NCI-H510A treated with DMSO at 0.1 percent for 48 hours (cell line): ENCODE data around the gene NTNG1.
A peak's percentile ranks its signal among the peaks of the same experiment; 100 is the strongest.

Source experiments
- DNase-seq: peaks from one replicate; lab custom pipeline; 2025; lab: John Stamatoyannopoulos, UW

NTNG1 gene

DNA sequence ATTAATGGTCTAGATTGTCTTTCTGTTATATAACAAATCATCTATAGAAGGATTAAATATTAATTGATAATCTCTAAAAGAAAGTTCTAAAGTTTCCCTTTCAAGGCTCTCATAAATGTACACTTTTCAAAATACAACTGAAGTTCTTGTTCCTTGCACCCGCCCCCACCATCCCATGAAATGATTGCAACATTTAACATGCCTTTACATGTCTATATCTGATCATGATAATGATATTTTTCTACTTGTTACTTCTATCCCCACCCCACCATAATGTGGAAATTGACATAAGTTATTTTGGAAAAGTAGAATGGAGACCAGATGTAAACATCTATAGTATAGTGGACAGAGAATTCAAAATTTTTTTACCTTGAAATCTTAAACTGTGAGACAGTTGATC lies 186.6 kb downstream of the NTNG1 start:
- no peak for DNase-seq

DNA sequence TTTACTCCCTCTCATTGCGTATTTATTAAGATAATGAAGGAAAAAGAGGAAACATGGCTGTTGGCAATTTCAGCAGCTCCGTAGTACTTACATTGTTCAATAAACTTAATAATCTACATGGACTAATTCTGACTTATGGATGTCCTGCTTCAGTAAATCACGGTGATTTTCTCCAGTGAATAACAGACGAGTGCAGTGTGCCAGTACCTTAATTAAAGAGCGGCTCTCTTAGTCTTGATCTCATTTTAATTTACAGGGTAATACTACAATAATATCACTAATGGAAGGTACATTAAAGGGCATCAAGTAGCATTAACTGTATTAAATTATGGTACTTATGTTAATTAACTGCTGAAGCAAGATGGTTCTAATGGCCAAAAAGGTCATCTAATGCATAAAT lies 187.2 kb downstream of the NTNG1 start:
- DNase-seq = no peak

DNA sequence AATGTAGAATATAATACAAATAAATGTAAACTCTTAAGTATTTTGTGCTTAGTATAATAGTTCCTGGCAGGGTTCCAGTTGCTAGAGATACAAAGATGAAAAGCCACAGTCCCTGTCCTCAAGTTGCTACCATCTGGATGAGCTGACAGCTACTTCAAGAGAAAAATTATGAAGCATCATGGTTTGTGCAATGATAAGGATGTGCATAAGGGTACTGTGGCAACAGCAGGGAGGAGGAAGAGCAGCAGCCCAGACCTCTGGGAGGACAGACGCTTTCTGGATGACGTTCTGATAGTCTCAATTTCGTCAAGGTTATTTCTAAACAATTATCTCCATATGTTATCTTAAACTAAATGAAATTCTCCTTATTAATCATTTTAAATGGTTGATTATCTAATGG lies 198.9 kb downstream of the NTNG1 start:
- DNase-seq = peak; percentile 91

DNA sequence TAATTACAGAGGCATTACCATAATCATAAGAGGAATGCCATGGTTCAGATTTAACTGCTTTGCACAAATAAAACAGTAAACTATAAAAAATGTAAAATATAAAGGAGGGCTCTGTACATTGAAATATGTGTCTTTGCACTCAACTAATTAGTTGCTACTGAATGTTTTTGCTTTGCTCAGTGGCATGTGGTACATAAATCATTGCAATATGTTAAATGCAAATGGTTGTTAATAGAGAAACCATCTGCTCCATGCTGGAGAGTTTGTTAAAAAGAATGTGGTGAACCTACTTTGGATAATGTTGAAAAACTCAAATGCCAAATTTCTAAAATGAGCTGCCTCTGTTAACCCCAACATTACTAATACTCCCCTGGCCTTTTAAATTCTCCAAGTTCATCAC lies 201.5 kb downstream of the NTNG1 start:
- DNase-seq = no peak

GRCh38 chr1:107342768-107343167 lies 201.9 kb downstream of the NTNG1 start:
- no peak for DNase-seq

GRCh38 chr1:107343601-107344000 lies 202.8 kb downstream of the NTNG1 start:
- DNase-seq = no peak

GRCh38 chr1:107344268-107344760 lies 203.5 kb downstream of the NTNG1 start:
- no peak for DNase-seq

- DNase-seq = no peak
Observed at GRCh38 chr1:107344836-107345235, 204.0 kb downstream of the NTNG1 start.

GRCh38 chr1:107352850-107353249 lies 212.0 kb downstream of the NTNG1 start:
- no peak for DNase-seq

- no peak for DNase-seq
Observed at GRCh38 chr1:107357376-107357775, 216.5 kb downstream of the NTNG1 start.

DNA sequence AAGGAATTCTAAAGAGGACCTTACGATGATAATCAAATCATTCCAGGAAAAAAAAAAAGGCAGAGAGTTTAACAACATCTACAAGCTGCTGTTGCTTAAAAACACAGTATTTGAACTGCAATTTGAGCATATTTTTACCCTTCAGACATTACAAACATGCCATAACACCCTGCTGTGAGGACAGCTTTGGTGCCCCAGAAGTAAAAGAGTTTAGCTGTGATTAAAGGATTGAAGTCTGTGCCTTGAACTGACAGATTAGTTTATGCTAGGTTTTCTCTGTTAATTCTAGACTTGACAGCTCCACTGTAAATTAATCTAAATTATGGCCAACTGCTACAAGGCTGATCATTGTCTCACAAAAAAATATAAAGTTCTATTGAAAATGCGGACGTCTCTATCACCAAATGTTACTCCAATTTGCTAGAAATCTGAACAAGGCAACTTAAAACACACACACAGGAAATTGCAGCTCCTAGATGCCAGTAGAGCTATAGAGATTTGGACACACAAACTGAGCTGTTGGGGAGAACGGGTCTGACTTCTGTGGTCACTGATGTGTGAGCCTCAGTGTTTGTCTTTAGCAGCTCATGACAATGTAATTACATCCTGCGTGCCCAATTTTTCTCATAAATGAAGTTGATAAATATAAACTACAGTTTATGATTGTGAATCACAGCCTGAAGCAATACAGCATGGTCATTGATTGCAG lies 217.9 kb downstream of the NTNG1 start:
- DNase-seq = no peak

GRCh38 chr1:107359472-107360241 lies 218.8 kb downstream of the NTNG1 start:
- no peak for DNase-seq

- DNase-seq = no peak
Observed at GRCh38 chr1:107362468-107363140, 221.8 kb downstream of the NTNG1 start.

GRCh38 chr1:107363154-107363553 lies 222.3 kb downstream of the NTNG1 start:
- no peak for DNase-seq

- no peak for DNase-seq
Observed at GRCh38 chr1:107365527-107366240, 224.8 kb downstream of the NTNG1 start.

- no peak for DNase-seq
Observed at GRCh38 chr1:107378426-107378825, 237.6 kb downstream of the NTNG1 start.

GRCh38 chr1:107378866-107379265 lies 238.0 kb downstream of the NTNG1 start:
- DNase-seq = no peak

- DNase-seq = no peak
Observed at GRCh38 chr1:107379826-107380225, 239.0 kb downstream of the NTNG1 start.

- no peak for DNase-seq
Observed at GRCh38 chr1:107389410-107390396, 248.9 kb downstream of the NTNG1 start.

GRCh38 chr1:107394301-107394700 lies 253.5 kb downstream of the NTNG1 start:
- no peak for DNase-seq

DNA sequence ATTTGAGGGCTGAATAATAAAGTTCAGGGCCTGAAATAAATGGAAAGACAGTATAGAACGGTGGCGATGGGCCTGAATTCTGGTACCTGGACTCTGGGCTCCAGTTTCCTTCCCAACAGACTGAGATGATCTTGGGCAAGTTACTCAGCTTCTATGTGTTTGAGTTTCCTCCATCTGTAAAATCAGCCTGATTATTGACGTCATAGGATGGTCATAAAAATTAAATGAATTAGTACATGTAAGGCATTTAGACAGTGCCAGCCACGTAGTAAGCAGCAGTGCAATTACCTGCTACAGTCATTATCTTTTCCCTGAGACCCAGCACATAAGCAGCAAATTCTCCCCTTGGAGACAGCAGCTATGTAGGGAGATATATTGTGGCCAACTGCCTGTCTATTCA lies 260.9 kb downstream of the NTNG1 start:
- DNase-seq = no peak
